GM18526 (cell line): ENCODE data around the gene RHOBTB3.

ENCODE experiments used
- POLR2A ChIP-seq: IDR thresholded peaks from 3 replicates; pipeline ENCODE4 v1.6.1; 2011; ENCODE audit not compliant: insufficient read length; ENCODE audit errors: extremely low read depth

The RHOBTB3 gene

DNA sequence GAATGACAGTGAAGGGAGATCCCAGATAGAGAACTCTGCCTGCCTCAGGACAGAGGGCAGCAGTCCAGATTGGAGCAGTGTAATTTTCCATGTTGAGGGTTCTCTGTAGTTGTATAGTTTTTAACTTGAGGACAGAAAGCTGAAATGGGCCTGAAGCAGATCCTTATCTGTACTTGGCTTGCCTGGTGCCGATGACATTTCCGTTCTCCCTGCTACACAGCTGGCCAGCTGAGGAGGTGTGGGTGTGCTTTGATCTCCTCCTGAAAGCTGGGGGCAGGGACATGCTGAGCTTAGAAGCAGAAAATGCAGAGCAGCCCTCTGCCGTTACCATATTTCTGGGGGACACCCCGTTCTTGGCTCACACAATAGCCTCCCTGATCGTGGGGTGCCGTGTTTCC lies 80.9 kb downstream of the RHOBTB3 start:
- TF ChIP-seq POLR2A: no peak

- TF ChIP-seq POLR2A: no peak
Observed at GRCh38 chr5:95815155-95815729, 84.1 kb downstream of the RHOBTB3 start.

DNA sequence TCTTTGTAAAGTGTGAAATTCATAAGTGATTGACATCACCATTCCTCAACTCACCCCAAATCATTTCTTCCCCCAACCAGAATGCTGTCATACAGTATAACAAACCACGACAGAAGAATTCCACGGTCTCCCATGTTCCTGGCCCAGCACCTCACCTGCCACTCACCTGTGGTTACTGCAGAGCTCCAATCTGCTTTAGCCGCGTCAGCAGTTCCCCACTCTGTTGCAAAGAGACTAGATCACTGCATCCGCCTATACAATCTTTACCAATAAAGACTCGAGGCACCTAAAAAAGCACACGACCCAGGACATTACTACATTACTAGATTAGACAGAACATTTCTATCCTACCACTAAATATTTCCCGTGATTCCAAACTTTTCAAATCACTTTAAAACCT lies 85.2 kb downstream of the RHOBTB3 start:
- TF ChIP-seq POLR2A: no peak

- no peak for TF ChIP-seq POLR2A
Observed at GRCh38 chr5:95816776-95817175, 85.6 kb downstream of the RHOBTB3 start.

DNA sequence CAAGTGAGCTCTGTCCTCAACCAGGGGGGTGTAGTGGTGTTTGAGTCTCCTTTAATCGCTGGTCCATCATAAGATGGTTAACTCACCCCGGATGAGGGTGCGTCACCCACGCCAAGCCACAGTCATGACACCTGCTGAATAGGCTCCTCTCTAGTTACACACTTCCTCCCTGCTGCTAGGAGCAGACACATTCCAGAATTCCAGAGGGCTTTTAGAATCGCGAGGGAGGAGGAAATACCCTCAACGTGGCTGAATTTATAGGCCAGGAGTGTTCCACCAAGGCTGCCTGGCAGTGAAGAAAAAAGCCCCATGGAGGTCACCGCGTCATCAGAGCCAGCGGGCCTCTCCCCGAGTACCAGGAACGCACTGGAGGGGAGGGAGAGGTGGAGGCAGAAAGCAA lies 86.3 kb downstream of the RHOBTB3 start:
- no peak for TF ChIP-seq POLR2A

DNA sequence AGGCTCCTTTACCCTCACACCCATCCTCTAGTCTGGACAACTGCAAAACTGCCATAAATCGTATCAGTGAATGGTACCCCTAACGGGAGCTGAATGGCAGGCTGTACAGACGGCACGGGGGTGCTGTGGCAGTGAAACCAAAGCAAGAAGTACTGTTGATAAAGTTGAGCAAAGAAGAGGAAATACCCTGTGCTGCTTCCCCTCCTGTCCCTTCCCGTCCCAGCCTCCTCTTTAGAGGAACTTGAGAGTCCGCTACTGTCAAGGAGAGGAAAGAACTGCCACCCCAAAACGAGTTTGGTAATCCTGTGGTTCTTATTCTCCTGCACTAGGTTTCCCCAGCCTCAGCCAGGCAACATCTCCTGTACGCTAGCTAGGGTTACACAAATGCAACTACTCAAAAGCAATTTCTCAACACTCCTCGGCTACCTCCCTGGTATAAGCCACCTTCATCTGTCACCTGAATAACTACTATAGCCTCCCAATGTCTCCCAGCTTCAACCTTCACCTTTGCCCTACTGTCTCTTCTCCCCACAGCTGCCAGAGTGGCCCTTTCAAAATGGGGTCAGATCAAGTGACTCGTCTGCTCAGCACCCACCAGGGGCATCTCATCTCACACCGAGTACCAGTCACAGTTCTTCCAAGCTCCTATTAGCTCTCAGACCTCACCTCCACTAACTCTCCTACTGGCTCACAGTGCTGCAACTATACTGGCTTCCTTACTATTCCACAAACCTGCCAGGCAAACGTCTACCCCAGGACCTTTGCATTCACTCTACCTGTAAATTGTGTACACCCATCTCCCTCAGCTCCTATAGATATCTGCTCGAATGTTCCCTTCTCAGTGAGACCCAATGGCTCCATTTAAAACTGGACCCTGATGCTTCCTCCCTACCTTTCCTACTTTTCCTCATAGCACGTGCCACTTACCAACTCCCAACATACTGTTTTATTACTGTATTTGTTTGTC lies 87.3 kb downstream of the RHOBTB3 start:
- no peak for TF ChIP-seq POLR2A

DNA sequence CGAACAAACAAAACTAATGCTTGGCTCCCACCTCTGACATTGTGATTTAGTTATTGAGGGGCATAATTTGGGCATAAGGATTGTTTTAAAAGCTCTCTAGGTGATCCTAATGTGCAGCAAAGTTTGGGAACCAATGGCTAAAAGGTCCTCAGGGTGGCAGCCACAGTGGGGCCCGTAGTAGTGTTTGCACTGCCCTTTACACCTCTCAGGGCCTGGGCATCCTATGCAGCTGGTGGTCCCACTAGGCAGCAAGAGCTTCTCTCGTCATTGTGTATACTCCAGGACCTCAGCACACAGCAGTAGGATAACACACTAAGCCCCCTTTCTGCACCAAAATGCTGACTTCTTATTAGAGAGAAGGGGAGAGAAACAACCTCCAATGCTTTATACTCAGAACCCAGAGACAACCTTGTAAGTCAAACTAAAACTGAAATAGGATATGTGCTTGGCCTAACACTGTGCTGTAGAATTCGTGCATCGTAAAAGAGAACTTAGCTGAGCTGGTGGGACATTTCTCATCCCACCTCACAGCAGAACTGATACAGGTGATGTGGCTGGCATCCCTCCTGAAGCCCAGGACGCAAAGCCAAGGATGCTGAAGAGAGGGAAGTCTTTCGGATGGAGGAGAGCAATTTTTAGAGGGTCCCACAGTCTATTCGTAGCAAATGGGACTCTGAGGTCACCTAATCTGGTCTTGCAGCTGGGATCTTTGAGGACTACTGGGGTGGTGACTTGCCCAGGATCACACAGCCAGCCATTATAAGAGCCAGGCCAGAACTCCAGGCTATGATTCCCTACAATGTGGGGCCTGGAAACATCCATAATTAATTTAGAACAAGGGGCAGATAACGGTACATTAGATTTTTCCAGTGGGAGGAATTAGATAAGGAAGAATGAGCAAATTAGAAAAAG lies 90.2 kb downstream of the RHOBTB3 start:
- no peak for TF ChIP-seq POLR2A

GRCh38 chr5:95822043-95822541 lies 91.0 kb downstream of the RHOBTB3 start:
- TF ChIP-seq POLR2A: no peak

- peak; percentile 93 for TF ChIP-seq POLR2A
Observed at GRCh38 chr5:95822542-95823181, 91.5 kb downstream of the RHOBTB3 start, which contains the start of gene GLRX. Gene GLRX, minus strand, starts transcription at chr5:95822726. Its CDS starts 64 bp downstream, at chr5:95822662.

GRCh38 chr5:95823218-95823737 lies 92.1 kb downstream of the RHOBTB3 start:
- no peak for TF ChIP-seq POLR2A

DNA sequence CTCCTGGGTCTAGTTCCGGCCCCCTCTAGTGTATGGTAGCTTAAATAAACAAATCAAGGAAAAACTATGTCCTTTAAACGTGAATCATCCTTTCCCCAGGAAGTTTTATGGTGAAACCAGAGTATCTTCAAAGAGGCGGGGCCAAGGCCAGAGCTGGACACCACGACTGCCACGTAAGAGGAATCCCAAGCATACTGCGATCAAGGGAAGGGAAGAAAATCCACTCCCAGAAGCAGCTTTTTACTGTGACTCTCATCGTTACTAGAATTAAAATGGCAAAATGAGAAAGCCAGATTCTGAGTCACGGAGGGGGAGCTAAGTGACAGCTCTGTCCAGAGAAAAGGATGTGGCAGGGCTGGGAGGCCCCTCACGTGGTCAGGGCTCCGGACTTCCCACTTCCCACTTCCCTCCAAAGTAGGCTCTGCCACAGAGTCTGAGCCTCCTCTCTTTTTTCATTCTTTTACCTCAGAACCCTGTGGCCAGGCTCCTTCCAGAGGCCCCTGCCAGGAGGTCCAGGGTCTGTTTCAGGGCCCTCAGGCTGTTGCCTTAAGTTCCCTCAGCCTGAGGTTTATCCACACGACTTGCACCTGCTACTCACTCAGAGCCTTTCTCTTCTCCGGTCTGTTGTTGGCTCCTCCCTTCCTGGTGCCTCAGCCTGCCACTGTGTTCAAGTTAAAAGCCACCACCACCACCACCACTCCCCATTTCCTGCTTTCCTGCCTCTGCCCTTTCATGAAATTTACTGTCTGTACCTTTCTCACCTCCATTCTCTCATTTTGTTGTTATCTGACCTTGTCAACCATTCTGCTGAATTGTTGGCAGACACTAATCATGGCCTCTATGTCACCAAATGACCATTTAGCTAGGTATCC lies 92.8 kb downstream of the RHOBTB3 start:
- TF ChIP-seq POLR2A: peak; percentile 54

DNA sequence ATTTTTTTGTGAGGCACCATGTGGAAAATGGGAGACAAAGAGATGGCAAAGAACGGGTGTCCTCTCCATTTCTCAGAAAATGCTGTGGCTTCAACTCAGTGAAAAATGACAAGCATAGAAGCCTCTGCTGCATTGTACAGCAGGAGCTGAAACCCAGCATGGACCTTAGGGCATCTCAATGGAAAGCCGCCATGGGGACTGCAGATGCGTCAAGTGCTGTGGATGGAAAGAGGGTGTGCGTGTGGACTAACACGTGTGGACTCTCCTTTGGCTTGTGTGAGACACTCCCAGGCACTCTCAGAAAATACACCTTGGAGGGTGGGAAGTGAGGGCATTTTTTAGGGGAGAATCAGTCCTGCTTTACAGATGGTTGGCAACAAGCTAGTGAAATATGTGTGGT lies 93.6 kb downstream of the RHOBTB3 start:
- no peak for TF ChIP-seq POLR2A

DNA sequence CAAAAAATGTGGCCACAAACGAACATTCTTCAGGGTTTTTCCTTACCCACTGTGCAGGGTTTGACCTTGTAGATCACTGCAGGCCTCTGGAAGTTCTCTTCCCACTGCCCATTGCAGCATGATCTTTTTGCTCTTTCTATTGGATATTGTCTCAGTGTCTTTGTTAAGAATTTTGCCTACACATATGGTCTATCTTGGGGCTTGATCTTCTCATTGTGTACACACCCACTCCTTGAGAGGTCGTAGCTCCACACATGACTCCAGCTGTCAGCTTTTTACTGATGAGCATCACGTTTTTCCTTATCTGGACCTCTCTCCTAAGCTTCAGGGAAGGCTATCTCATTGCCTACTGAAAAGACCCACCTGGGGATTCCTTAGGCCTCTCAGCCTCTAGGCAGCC lies 94.4 kb downstream of the RHOBTB3 start:
- no peak for TF ChIP-seq POLR2A

- no peak for TF ChIP-seq POLR2A
Observed at GRCh38 chr5:95826949-95827891, 96.1 kb downstream of the RHOBTB3 start.
